COLO668 (cell line): ENCODE data around the gene ALOX12.
"Not testable (repeated sequence)": the region's sequence is repeated elsewhere in the genome, so short reads cannot be mapped to it uniquely, and the experiment has no call there.

Experiments
- DNase-seq: peaks from one replicate; lab custom pipeline; 2025; ENCODE audit not compliant: unreplicated experiment; lab: John Stamatoyannopoulos, UW

ALOX12 gene

DNA sequence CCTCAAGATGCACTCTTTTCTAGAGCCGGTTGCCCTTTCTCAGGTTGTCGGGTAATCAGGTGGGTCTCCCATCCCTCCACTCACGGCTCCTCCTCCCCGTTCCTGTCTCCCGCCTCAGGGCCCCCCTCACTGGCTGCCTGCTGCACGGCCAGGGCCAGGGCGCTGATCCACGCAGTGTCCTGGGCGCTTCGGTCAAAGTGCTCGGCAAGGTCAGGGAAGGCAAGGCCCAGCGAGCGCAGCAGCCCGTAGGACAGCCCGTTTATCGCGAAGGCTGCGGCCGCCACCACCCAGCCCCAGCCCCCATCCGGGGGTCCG lies 47.3 kb downstream of the ALOX12 start:
- peak; percentile 23 for DNase-seq

DNA sequence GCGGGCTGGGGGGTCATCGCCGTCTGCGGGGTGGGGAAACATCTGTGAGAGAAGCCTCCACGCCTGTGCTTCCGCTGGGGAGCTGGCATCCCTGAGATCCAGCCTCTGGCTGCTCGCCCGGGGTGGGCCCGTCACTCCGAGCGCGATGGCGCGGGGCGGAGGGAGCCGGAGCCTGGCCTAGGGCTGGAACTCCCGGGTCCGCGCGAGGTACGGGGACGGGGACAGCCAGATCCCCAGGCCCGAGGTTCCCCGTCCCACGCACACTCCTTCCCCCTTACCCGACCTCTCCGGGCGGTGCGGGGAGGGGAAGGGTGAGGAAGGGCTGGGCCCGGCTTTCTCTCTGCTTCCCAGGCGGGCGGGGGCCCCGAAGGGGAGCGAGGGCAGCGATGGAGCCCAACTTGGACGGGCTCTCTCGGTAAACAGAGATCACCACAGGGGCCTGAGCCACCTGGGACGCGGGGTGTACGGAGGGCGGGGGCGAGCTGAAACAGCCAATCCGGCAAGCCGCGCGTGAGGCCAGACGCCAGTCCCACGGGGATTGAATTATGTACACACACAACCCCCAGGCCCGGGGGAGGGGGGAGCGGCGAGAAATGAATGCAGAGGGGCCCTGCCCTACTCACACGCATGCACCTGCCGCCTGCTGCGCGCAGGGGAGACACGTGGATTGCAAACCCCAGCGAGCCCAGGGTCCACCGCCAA lies 47.8 kb downstream of the ALOX12 start, which contains the start of gene SLC16A11:
SLC16A11 (minus strand) TSS at position 596 of the 702 bp plus-strand sequence; CDS start at position 17, 579 bp downstream.
- peak; percentile 88 for DNase-seq

DNA sequence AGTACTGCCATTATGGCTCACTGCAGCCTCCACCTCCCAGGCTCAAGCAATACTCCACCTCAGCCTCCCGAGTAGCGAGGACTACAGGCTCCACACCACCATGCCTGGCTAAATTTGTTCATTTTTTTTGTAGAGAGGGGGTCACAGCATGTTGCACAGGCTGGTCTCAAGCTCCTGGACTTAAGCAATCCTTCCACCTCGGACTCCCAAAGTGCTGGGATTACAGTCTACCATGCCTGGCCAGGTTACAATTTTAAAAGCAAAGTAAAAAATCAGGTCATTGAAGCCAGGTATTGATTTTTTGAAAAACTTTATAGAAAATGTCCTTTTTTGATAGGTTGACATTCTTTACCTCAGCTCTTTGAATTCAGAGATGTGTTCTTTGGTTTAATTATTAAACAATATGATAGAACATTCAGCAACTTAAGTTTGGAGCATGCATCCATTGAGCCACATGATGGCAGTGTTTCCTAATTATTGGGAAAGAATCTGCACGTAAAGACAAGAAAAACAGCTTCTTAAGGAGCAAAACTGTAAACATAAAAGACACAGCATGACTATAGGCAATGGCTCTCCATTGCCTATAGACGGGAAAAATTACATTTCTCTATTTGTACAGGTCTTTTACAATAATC lies 49.8 kb downstream of the ALOX12 start:
- DNase-seq, result peak; percentile 25

DNA sequence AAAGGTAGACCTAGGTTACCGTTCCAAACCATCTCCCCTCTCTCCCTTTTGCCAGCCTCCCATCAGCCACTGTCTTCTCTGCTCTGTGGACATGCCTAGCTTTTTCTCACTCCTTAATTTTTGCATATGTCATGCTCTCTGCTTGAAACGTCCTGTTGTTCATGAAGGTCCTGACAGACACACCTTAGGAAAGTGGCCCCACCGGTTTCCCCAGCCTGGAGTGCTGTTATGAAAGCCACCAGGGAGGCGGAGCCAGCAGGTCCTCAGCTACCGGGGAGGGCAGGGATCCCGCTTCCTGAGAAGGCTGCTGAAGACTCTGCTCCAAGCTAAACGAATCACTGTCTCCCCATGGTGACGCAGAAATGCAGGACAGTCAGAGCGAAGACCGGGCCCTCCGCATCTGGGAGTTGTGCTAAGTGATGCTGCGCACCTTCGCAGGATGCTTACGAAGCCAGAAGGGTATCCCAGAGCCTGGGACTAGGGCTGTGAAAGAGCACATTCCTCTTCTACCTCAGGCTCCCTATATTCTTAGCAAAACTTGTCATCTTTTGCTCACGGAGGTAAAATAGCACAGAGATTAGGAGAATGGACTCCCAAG lies 50.4 kb downstream of the ALOX12 start:
- DNase-seq, result peak; percentile 69

DNA sequence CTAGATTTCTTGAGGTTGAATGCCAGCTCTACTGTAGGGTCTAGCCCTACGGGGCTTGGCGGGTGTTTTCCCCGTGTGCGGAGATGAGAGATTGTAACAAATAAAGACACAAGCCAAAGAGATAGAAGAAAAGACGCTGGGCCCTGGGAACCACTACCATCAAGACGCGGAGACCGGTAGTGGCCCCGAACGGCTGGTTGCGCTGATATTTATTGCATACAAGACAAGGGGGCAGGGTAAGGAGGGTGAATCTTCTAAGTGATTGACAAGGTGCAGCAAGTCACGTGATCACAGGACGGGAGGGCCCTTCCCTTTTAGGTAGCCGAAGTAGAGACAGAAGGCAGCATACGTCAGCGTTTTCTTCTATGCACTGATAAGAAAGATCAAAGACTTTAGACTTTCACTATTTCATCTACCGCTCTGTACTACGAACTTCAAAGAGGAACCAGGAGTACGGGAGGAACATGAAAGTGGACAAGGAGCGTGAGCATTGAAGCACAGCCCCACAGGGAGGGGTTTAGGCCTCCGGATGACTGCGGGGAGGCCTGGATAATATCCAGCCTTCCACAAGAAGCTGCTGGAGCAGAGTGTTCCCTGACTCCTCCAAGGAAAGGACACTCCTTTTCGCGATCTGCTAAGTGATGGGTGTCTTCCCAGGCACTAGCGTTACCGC lies 51.0 kb downstream of the ALOX12 start:
- not testable (repeated sequence) for DNase-seq

DNA sequence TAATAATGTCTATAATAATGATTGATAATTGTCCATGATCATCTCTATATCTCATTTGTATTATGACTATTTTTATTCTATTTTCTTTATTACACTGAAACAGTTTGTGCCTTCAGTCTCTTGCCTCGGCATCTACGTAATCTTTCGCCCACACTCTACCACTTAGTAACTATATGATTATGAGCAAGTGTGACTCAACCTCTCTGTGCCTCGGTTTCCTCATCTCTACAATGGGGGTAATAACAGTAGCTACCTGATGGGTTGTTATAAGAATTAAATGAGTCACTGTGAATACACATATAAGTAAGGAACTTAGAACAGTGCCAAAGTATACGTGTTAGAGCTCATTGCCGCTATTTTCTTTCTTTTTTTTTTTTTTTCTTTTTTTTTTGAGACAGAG lies 51.7 kb downstream of the ALOX12 start:
- DNase-seq, result no peak

DNA sequence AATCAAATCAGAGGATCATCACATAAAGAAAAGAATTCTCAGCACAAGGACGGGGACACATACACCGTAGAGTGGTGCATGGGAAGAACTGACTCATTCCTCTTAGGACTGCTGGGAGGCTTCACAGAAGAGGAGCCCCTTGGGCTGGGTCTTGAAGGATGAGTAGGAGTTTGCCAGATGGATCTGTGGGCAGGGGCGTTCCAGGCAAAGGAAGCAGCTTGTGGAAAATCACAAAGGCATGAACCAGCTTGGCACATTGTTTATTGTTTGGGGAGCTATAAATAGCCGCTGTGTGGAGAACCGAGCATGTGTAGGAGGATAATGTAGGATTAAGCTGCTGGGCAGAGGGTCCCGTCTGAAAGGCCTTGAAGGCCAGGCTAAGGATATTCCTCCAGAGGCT lies 53.1 kb downstream of the ALOX12 start:
- no peak for DNase-seq

DNA sequence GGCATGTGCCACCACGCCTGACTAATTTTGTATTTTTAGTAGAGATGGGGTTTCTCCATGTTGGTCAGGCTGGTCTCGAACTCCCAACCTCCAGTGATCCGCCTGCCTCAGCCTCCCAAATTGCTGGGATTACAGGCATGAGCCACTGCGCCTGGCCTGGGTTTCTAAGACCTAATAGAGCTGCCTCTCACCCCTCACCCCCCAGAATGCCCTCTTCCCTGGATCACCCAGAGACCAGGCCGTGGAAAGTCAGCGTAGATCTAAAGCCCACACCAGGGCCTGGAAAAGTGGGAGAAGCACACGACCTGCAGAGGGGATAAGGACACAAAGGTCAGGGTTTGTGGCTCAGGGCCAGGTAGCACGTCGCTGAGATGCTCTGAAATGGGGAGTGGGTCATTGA lies 54.7 kb downstream of the ALOX12 start:
- DNase-seq, result not testable (repeated sequence)

DNA sequence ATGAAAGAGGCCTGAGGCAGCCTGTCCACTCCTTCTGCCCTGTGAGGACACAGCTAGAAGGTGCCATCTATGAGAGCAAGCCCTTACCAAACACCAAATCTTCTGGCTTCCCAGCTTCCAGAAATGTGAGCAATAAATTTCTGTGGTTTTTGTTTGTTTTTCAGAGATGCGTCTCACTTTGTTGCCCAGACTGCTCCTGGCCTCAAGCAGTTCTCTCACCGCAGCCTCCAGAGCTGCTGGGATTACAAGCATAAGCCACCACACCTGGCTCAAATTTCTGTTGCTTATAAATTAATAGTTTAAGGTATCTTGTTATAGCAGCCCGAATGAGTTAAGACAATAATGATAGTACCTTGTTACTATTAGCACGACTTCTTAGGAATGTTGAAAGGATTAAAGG lies 60.5 kb downstream of the ALOX12 start:
- no peak for DNase-seq

DNA sequence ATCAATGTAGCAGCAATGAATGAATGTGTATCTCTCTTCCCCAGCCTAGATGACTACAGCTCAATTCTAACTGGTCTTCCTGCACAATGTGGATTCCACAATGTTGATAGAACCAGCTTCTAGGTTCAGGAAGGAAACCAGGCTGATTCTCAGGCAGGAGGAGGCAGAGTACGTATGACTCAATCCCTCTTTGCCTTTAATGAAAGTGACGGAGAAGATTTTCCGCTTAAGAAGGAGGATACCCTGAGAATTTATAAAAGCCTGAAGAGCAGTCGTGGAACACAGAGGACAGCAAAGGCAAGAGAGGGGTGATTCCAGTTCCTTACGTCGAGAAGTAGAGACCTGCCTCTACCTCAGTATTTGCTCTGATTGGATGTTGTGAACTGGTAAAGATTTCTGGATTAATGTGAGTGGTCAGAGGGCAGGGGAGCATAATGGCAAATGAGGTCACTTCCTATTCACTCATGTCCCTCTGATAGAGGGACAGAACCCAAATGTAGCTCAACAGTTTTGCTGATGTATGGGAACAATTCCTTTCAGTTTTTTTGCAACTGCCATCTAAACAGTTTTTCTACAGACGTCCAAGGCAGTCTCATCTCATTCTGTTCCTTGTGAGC lies 63.1 kb downstream of the ALOX12 start:
- DNase-seq, result no peak
